ENCODE data around the gene TAGLN. TPM values are rescaled to one million over a fixed set of nuclear protein-coding genes. Genes with fewer than 3 reads are reported as not detected.

Gene TAGLN
- total RNA-seq, 4 donors from 2014 or later, result 899 to 4,235 (median 1,393) TPM

DNA sequence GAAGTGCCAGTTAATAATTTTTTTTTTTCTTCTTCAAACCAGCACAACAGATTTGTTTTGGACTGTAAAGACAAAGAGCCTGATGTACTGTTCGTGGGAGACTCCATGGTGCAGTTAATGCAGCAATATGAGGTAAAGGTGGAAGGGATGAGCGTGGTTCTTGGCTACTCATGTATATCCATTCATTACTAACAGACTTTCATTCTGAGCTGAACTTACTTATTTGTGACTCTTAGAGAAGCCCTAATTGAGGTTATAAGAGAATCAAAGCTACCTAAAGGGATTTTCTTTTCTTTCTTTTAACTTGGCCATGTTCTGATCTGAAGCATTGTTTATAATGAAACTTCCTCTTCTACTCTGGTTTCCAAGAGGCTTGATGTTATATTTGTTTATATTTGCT is 39.3 kb upstream of the TAGLN start:
- no peak for DNase-seq
- intact Hi-C loops (cut with DNase I; ENCODE audit: low total_unique reads), result no loop called here
- Histone ChIP-seq H3K27me3 (no peaks in the 10 kb centered on the region), H3K4me1 (peaks cover 0 to 23% (median 3%) of the 10 kb centered on the region in 4 donors), H3K9me3 (no peaks in the 10 kb centered on the region), H3K36me3 (peaks cover 0 to 50% (median 24%) of the 10 kb centered on the region in 4 donors), H3K4me3 (no peak overlapping the region), H3K27ac (no peak overlapping the region)
- 73 to 100% methylated on average over 1 to 2 of the region's 2 CpGs for WGBS, 2 donors (ENCODE audit: low coverage in 1 of 2)
- TF ChIP-seq EP300 (IDR thresholded peaks at IDR 0.05; ENCODE audit: low read depth) (no peak), POLR2A (IDR thresholded peaks at IDR 0.05) (no peak), CTCF (IDR thresholded peaks at IDR 0.05) (no peak), POLR2AphosphoS5 (IDR thresholded peaks at IDR 0.05) (no peak)
- in situ Hi-C loops (cut with MboI; ENCODE audit: low pct_ligation_motif_present in 1 of 4, low pct_unique_long_range_greater_than_20kb in 1 of 4, low sequenced_read_pairs in 3 of 4), result no loop called here

DNA sequence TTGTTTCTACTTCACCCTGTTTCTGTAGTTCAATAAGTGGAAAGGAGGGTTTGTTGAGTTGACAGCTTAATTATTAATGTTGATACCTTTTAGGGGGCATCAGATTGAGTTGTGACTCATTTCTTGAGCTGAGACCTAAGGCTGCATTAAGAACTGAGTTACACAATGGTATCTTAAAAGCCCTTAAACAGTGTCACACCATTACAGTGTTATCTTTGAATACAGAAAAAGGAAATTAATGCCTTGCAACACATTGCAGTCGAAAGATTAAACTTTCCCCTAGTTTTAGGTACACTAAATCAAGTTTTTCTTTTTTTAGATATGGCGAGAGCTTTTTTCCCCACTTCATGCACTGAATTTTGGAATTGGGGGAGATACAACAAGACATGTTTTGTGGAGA is 38.3 kb upstream of the TAGLN start:
- no peaks in the 10 kb centered on the region for H3K27me3 ChIP-seq
- no peak for TF ChIP-seq POLR2AphosphoS5 (IDR thresholded peaks at IDR 0.05)
- TF ChIP-seq EP300 (IDR thresholded peaks at IDR 0.05; ENCODE audit: low read depth), result no peak
- TF ChIP-seq POLR2A (IDR thresholded peaks at IDR 0.05), result no peak
- no peak for TF ChIP-seq CTCF (IDR thresholded peaks at IDR 0.05)
- H3K4me3 ChIP-seq, result no peak overlapping the region
- DNase-seq, result no peak
- intact Hi-C loops (cut with DNase I; ENCODE audit: low total_unique reads) (no loop called here), in situ Hi-C loops (cut with MboI; ENCODE audit: low pct_ligation_motif_present in 1 of 4, low pct_unique_long_range_greater_than_20kb in 1 of 4, low sequenced_read_pairs in 3 of 4) (no loop called here)
- peaks cover 0 to 21% (median 3%) of the 10 kb centered on the region in 4 donors for H3K4me1 ChIP-seq
- no peaks in the 10 kb centered on the region for H3K9me3 ChIP-seq
- 68 to 76% methylated on average over 2 of the region's 2 CpGs for WGBS, 2 donors (ENCODE audit: low coverage in 1 of 2)
- H3K36me3 ChIP-seq, result peaks cover 0 to 55% (median 25%) of the 10 kb centered on the region in 4 donors
- H3K27ac ChIP-seq, result no peak overlapping the region

- Histone ChIP-seq H3K27me3 (no peaks in the 10 kb centered on the region), H3K4me1 (peaks cover 0 to 4% (median 2%) of the 10 kb centered on the region in 4 donors), H3K36me3 (peaks cover 0 to 56% (median 26%) of the 10 kb centered on the region in 4 donors), H3K27ac (no peak overlapping the region), H3K9me3 (no peaks in the 10 kb centered on the region), H3K4me3 (no peak overlapping the region)
- intact Hi-C loops (cut with DNase I; ENCODE audit: low total_unique reads) (no loop called here), in situ Hi-C loops (cut with MboI; ENCODE audit: low pct_ligation_motif_present in 1 of 4, low pct_unique_long_range_greater_than_20kb in 1 of 4, low sequenced_read_pairs in 3 of 4) (no loop called here)
- 71 to 78% methylated on average over 1 of the region's 1 CpG for WGBS, 2 donors (ENCODE audit: low coverage in 1 of 2)
- no peak for TF ChIP-seq CTCF (IDR thresholded peaks at IDR 0.05)
- no peak for DNase-seq
These were observed 32.7 kb upstream of the TAGLN start for GRCh38 chr11:117166491-117166890.

- TF ChIP-seq POLR2A (IDR thresholded peaks at IDR 0.05), result no peak
- TF ChIP-seq EP300 (IDR thresholded peaks at IDR 0.05; ENCODE audit: low read depth), result no peak
- no peak for TF ChIP-seq POLR2AphosphoS5 (IDR thresholded peaks at IDR 0.05)
- TF ChIP-seq CTCF (IDR thresholded peaks at IDR 0.05), result no peak
- no peak overlapping the region for H3K4me3 ChIP-seq
- H3K27me3 ChIP-seq, result no peaks in the 10 kb centered on the region
- in situ Hi-C loops (cut with MboI; ENCODE audit: low pct_ligation_motif_present in 1 of 4, low pct_unique_long_range_greater_than_20kb in 1 of 4, low sequenced_read_pairs in 3 of 4) (no loop called here), intact Hi-C loops (cut with DNase I; ENCODE audit: low total_unique reads) (no loop called here)
- H3K36me3 ChIP-seq, result peaks cover 0 to 26% (median 12%) of the 10 kb centered on the region in 4 donors
- peak overlapping the region in 2 of 4 donors; percentile 30 to 57 for H3K27ac ChIP-seq
- peaks cover 0 to 4% (median 2%) of the 10 kb centered on the region in 4 donors for H3K4me1 ChIP-seq
- DNase-seq, result no peak
- WGBS, 2 donors (ENCODE audit: low coverage in 1 of 2), result 90 to 96% methylated on average over 2 of the region's 2 CpGs
- no peaks in the 10 kb centered on the region for H3K9me3 ChIP-seq
These were observed 29.4 kb upstream of the TAGLN start for GRCh38 chr11:117169736-117170135.
